Subcutaneous abdominal adipose tissue (tissue), 5 donors: ENCODE data around the gene BBS12.
"Not testable (repeated sequence)": the region's sequence is repeated elsewhere in the genome, so short reads cannot be mapped to it uniquely, and the experiment has no call there.

Experiments used
- H3K27ac ChIP-seq: one replicate; pipeline ENCODE4 v1.7.0; 2013; ENCODE audit warnings: low read depth, mild to moderate bottlenecking, inconsistent platforms, low read length, moderate library complexity
- H3K27me3 ChIP-seq, 5 donors: one replicate each; pipeline ENCODE4 v1.7.0; 2013; ENCODE audit warnings: low read length in 5 of 5, inconsistent platforms in 1 of 5; ENCODE audit not compliant: control insufficient read depth in 5 of 5, insufficient read depth in 4 of 5
- H3K36me3 ChIP-seq, 5 donors: one replicate each; pipeline ENCODE4 v1.7.0; 2013; ENCODE audit warnings: low read length in 5 of 5; ENCODE audit not compliant: control insufficient read depth in 5 of 5, insufficient read depth in 5 of 5
- H3K4me1 ChIP-seq, 5 donors: one replicate each; pipeline ENCODE4 v1.7.0; 2013; ENCODE audit warnings: low read length in 5 of 5, mild to moderate bottlenecking in 3 of 5, moderate library complexity in 1 of 5; ENCODE audit not compliant: control insufficient read depth in 5 of 5, insufficient read depth in 5 of 5
- H3K4me3 ChIP-seq, 5 donors: one replicate each; pipeline ENCODE4 v1.7.0; 2013; ENCODE audit warnings: low read length in 5 of 5, low read depth in 1 of 5
- H3K9ac ChIP-seq, 5 donors: one replicate each; pipeline ENCODE4 v1.7.0; 2013; ENCODE audit warnings: low read length in 5 of 5, mild to moderate bottlenecking in 4 of 5, moderate library complexity in 3 of 5
- H3K9me3 ChIP-seq, 5 donors: one replicate each; pipeline ENCODE4 v1.7.0; 2013; ENCODE audit warnings: low read length in 5 of 5; ENCODE audit not compliant: control insufficient read depth in 5 of 5
- donor health status: healthy.
- donor health status: healthy.
- donor health status: healthy.
- donor health status: healthy.
- donor health status: healthy.

The BBS12 gene

GRCh38 chr4:122775039-122775438, 42.5 kb downstream of the BBS12 start:
- Histone ChIP-seq H3K27me3 (no peaks in the 10 kb centered on the region), H3K9ac (no peak overlapping the region), H3K4me1 (peaks cover 0 to 4% (median 0%) of the 10 kb centered on the region in 5 donors), H3K9me3 (peaks cover 0 to 3% (median 0%) of the 10 kb centered on the region in 5 donors), H3K27ac (no peak overlapping the region), H3K4me3 (no peak overlapping the region), H3K36me3 (no peaks in the 10 kb centered on the region)

- Histone ChIP-seq H3K27ac (no peak overlapping the region), H3K36me3 (no peaks in the 10 kb centered on the region), H3K9ac (no peak overlapping the region), H3K27me3 (no peaks in the 10 kb centered on the region), H3K9me3 (peaks cover 0 to 4% (median 0%) of the 10 kb centered on the region in 5 donors), H3K4me1 (peaks cover 0 to 4% (median 0%) of the 10 kb centered on the region in 5 donors), H3K4me3 (no peak overlapping the region)
These were observed 43.7 kb downstream of the BBS12 start for GRCh38 chr4:122775987-122776836.

- Histone ChIP-seq H3K4me1 (peaks cover 0 to 4% (median 0%) of the 10 kb centered on the region in 5 donors), H3K9ac (no peak overlapping the region), H3K4me3 (no peak overlapping the region), H3K36me3 (no peaks in the 10 kb centered on the region), H3K9me3 (peaks cover 0 to 4% (median 0%) of the 10 kb centered on the region in 5 donors), H3K27ac (no peak overlapping the region), H3K27me3 (no peaks in the 10 kb centered on the region)
These were observed 44.4 kb downstream of the BBS12 start for GRCh38 chr4:122776916-122777315.

GRCh38 chr4:122777846-122778673, 45.6 kb downstream of the BBS12 start:
- Histone ChIP-seq H3K27me3 (no peaks in the 10 kb centered on the region), H3K4me3 (no peak overlapping the region), H3K4me1 (peaks cover 0 to 4% (median 2%) of the 10 kb centered on the region in 5 donors), H3K36me3 (no peaks in the 10 kb centered on the region), H3K9me3 (peaks cover 0 to 4% (median 0%) of the 10 kb centered on the region in 5 donors), H3K9ac (no peak overlapping the region), H3K27ac (no peak overlapping the region)

- Histone ChIP-seq H3K27me3 (no peaks in the 10 kb centered on the region), H3K4me1 (peaks cover 1 to 24% (median 14%) of the 10 kb centered on the region in 5 donors), H3K9me3 (peaks cover 0 to 4% (median 0%) of the 10 kb centered on the region in 5 donors), H3K27ac (no peak overlapping the region), H3K4me3 (no peak overlapping the region), H3K36me3 (no peaks in the 10 kb centered on the region), H3K9ac (no peak overlapping the region)
These were observed 49.0 kb downstream of the BBS12 start for GRCh38 chr4:122781486-122781885.

- no peak overlapping the region for H3K4me3 ChIP-seq
- peak overlapping the region; percentile 84 for H3K27ac ChIP-seq
- H3K4me1 ChIP-seq, result peaks cover 1 to 31% (median 23%) of the 10 kb centered on the region in 5 donors
- H3K27me3 ChIP-seq, result no peaks in the 10 kb centered on the region
- H3K9me3 ChIP-seq, result peaks cover 0 to 4% (median 0%) of the 10 kb centered on the region in 5 donors
- H3K9ac ChIP-seq, result peak overlapping the region in 3 of 5 donors; percentile 26 to 60 (median 37)
- H3K36me3 ChIP-seq, result no peaks in the 10 kb centered on the region
These were observed 51.1 kb downstream of the BBS12 start for GRCh38 chr4:122783301-122784215.

GRCh38 chr4:122784261-122784660, 51.8 kb downstream of the BBS12 start:
- H3K36me3 ChIP-seq, result no peaks in the 10 kb centered on the region
- H3K4me1 ChIP-seq, result peaks cover 1 to 31% (median 23%) of the 10 kb centered on the region in 5 donors
- peaks cover 0 to 4% (median 0%) of the 10 kb centered on the region in 5 donors for H3K9me3 ChIP-seq
- H3K4me3 ChIP-seq, result no peak overlapping the region
- H3K27ac ChIP-seq, result peak overlapping the region; percentile 60
- H3K27me3 ChIP-seq, result no peaks in the 10 kb centered on the region
- H3K9ac ChIP-seq, result peak overlapping the region in 1 of 5 donors; percentile 60

- H3K4me3 ChIP-seq, result no peak overlapping the region
These were observed 52.6 kb downstream of the BBS12 start for GRCh38 chr4:122785099-122785498.

GRCh38 chr4:122786296-122786695, 53.8 kb downstream of the BBS12 start:
- not testable (repeated sequence) for H3K36me3 ChIP-seq, H3K4me3 ChIP-seq, H3K9ac ChIP-seq, H3K27me3 ChIP-seq, H3K27ac ChIP-seq, H3K9me3 ChIP-seq
- peaks cover 1 to 31% (median 23%) of the 10 kb centered on the region in 5 donors for H3K4me1 ChIP-seq

More at GRCh38 chr4:122785099-122785498, 52.6 kb downstream of the BBS12 start:
- Histone ChIP-seq H3K36me3 (no peaks in the 10 kb centered on the region), H3K9me3 (peaks cover 0 to 1% (median 0%) of the 10 kb centered on the region in 5 donors), H3K9ac (no peak overlapping the region), H3K4me1 (peaks cover 1 to 31% (median 23%) of the 10 kb centered on the region in 5 donors), H3K27ac (peak overlapping the region; percentile 60), H3K27me3 (no peaks in the 10 kb centered on the region)
